Natural killer cell (primary cell): ENCODE data around the gene UBASH3B. TPM values are rescaled to one million over a fixed set of nuclear protein-coding genes. Genes with fewer than 3 reads are reported as not detected.

Experiments used
- ATAC-seq, 3 donors: fragments of 150-1000 bp in 2 of 3; fragments of 200-7000 bp in 1 of 3; cut with Tn5 transposase; 1 replicate in 1 of 3; 2 replicates in 2 of 3; pipeline ENCODE4 v1.10.0; 2021; ENCODE audit warnings: mild to moderate bottlenecking in 2 of 3, moderate library complexity in 2 of 3
- DNase-seq, 2 donors: peaks; one replicate each; pipeline versions ENCODE4 v3.0.0 to v3.0.0-alpha.2; 2013 to 2021; ENCODE audit warnings: mixed read lengths in 1 of 2
- H3K27ac ChIP-seq: one replicate; pipeline ENCODE4 v1.5.1; 2013; ENCODE audit warnings: mild to moderate bottlenecking, low read length
- H3K27me3 ChIP-seq: one replicate; pipeline ENCODE4 v1.6.1; 2013; ENCODE audit warnings: low read length; ENCODE audit not compliant: control insufficient read depth, insufficient read depth
- H3K36me3 ChIP-seq: one replicate; pipeline ENCODE4 v1.6.1; 2013; ENCODE audit warnings: low read length; ENCODE audit not compliant: control insufficient read depth, insufficient read depth
- H3K4me1 ChIP-seq: one replicate; pipeline ENCODE4 v1.6.1; 2013; ENCODE audit warnings: low read length; ENCODE audit not compliant: control insufficient read depth, insufficient read depth
- H3K4me3 ChIP-seq: one replicate; pipeline ENCODE4 v1.5.1; 2013; ENCODE audit warnings: low read length
- H3K9me3 ChIP-seq: one replicate; pipeline ENCODE4 v1.6.1; 2013; ENCODE audit warnings: low read length; ENCODE audit not compliant: control insufficient read depth, insufficient read depth
- H3K27ac Mint-ChIP-seq, 2 donors: one replicate each; pipeline ENCODE4 v1.8.0; 2022; ENCODE audit warnings: mild to moderate bottlenecking in 2 of 2, mixed read lengths in 2 of 2, moderate library complexity in 1 of 2
- H3K27me3 Mint-ChIP-seq, 2 donors: one replicate each; pipeline ENCODE4 v1.8.0; 2022; ENCODE audit warnings: low read depth in 2 of 2, mixed read lengths in 2 of 2
- H3K36me3 Mint-ChIP-seq: one replicate; pipeline ENCODE4 v1.8.0; 2022; ENCODE audit warnings: mixed read lengths
- H3K4me1 Mint-ChIP-seq, 2 donors: one replicate each; pipeline ENCODE4 v1.8.0; 2022; ENCODE audit warnings: mixed read lengths in 2 of 2
- H3K4me3 Mint-ChIP-seq: one replicate; pipeline ENCODE4 v1.8.0; 2022; ENCODE audit warnings: mild to moderate bottlenecking, moderate library complexity, mixed read lengths
- H3K9me3 Mint-ChIP-seq, 2 donors: one replicate each; pipeline ENCODE4 v1.8.0; 2022; ENCODE audit warnings: mixed read lengths in 2 of 2
- CTCF ChIP-seq: fragments of 200-600 bp; IDR thresholded peaks from one replicate; pipeline ENCODE4 v1.8.0; 2022; ENCODE audit warnings: antibody characterized with exemption
- WGBS: methylation state at CpG from one replicate; pipeline ENCODE4 v1.1.7; 2013; ENCODE audit warnings: missing lambda C conversion rate; ENCODE audit not compliant: insufficient coverage; 5-methylcytosine and 5-hydroxymethylcytosine counted together
- intact Hi-C: fragments of 100-400 bp; cut with micrococcal nuclease; formaldehyde crosslinking; loops from one replicate; pipeline ENCODE4 v1.14.2; 2022
- total RNA-seq, 4 donors: library from RNA; stranded (reverse); fragments of 120-200 nt in 1 of 4; gene quantifications; one replicate each; pipeline versions ENCODE4 v1.2.3 to v1.2.4, GENCODE V29; 2013 to 2022

The UBASH3B gene
- total RNA-seq, 3 donors from 2014 or later (not counting 1 experiment from before 2014, with no cell fraction given): 28.7 to 33.9 (median 33.5) TPM

GRCh38 chr11:122754028-122754427, 98.5 kb downstream of the UBASH3B start:
- DNase-seq (no peak), ATAC-seq (no peak)
- intact Hi-C loops: loop anchor here (2.0 kb wide), 1 partner anchor 97 kb away; no protein-coding TSS in a partner anchor
- H3K4me1 Mint-ChIP-seq: peaks cover 45 to 51% of the 10 kb centered on the region in 2 donors
- no peaks in the 10 kb centered on the region for H3K27me3 Mint-ChIP-seq
- Histone ChIP-seq H3K4me3 (no peak overlapping the region), H3K27me3 (no peaks in the 10 kb centered on the region), H3K36me3 (no peaks in the 10 kb centered on the region), H3K9me3 (no peaks in the 10 kb centered on the region), H3K27ac (no peak overlapping the region), H3K4me1 (peaks cover 46% of the 10 kb centered on the region)
- TF ChIP-seq CTCF: no peak
- no peak overlapping the region for H3K27ac Mint-ChIP-seq
- no peaks in the 10 kb centered on the region for H3K36me3 Mint-ChIP-seq
- 76% methylated on average over 3 of the region's 3 CpGs for WGBS
- H3K4me3 Mint-ChIP-seq: no peak overlapping the region
- no peaks in the 10 kb centered on the region for H3K9me3 Mint-ChIP-seq

GRCh38 chr11:122754553-122755322, 99.2 kb downstream of the UBASH3B start:
- peaks cover 40 to 50% of the 10 kb centered on the region in 2 donors for H3K4me1 Mint-ChIP-seq
- H3K27me3 Mint-ChIP-seq: no peaks in the 10 kb centered on the region
- no peaks in the 10 kb centered on the region for H3K9me3 ChIP-seq
- TF ChIP-seq CTCF: peak; percentile 52
- no peak overlapping the region for H3K27ac Mint-ChIP-seq
- no peaks in the 10 kb centered on the region for H3K36me3 ChIP-seq
- no peak overlapping the region for H3K27ac ChIP-seq
- DNase-seq (peak in 1 of 2 donors; percentile 75), ATAC-seq (peak in 2 of 3 donors; percentile 42 to 57)
- H3K9me3 Mint-ChIP-seq: no peaks in the 10 kb centered on the region
- intact Hi-C loops: loop anchor here (2.0 to 5.0 kb wide), 2 partner anchors 98 to 172 kb away; no protein-coding TSS in a partner anchor
- 77% methylated on average over 16 of the region's 16 CpGs for WGBS
- no peaks in the 10 kb centered on the region for H3K36me3 Mint-ChIP-seq
- H3K27me3 ChIP-seq: no peaks in the 10 kb centered on the region
- no peak overlapping the region for H3K4me3 ChIP-seq
- H3K4me1 ChIP-seq: peaks cover 41% of the 10 kb centered on the region
- H3K4me3 Mint-ChIP-seq: no peak overlapping the region

GRCh38 chr11:122755409-122755808, 99.9 kb downstream of the UBASH3B start:
- no peak for TF ChIP-seq CTCF
- H3K9me3 ChIP-seq: no peaks in the 10 kb centered on the region
- WGBS: 97% methylated on average over 9 of the region's 9 CpGs
- DNase-seq (no peak), ATAC-seq (no peak)
- no peak overlapping the region for H3K4me3 ChIP-seq
- H3K4me1 ChIP-seq: peaks cover 37% of the 10 kb centered on the region
- H3K4me1 Mint-ChIP-seq: peaks cover 40 to 53% of the 10 kb centered on the region in 2 donors
- H3K27me3 ChIP-seq: no peaks in the 10 kb centered on the region
- no peak overlapping the region for H3K27ac ChIP-seq
- H3K27ac Mint-ChIP-seq: no peak overlapping the region
- no peaks in the 10 kb centered on the region for H3K36me3 Mint-ChIP-seq
- no peak overlapping the region for H3K4me3 Mint-ChIP-seq
- H3K36me3 ChIP-seq: no peaks in the 10 kb centered on the region
- no peaks in the 10 kb centered on the region for H3K9me3 Mint-ChIP-seq
- H3K27me3 Mint-ChIP-seq: no peaks in the 10 kb centered on the region
- intact Hi-C loops: loop anchor here (2.0 to 5.0 kb wide), 2 partner anchors 99 to 173 kb away; no protein-coding TSS in a partner anchor
